ENCODE results near the gene MCC.

Gene MCC

DNA sequence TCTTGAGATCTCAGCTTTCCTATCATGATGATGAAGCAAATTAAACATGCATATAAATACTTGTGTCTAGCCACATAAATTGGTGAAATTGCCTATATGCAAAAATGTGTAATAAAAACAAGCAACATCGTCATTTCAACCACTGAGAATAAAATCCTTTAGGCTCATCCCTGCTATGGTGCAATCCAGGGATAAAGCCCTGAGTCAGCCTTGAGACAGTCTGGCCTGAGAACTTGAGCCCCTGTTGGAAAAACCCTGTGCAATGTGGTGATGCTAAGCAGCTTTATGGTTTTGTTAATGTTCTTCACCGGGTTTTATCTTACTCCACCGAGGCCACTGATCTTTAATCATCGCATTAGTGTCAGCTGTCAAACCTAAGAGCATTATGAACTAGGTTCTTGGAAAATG, 341.1 kb downstream of the MCC start:
- no peak for DNase-seq (ENCODE audit: low read depth)

DNA sequence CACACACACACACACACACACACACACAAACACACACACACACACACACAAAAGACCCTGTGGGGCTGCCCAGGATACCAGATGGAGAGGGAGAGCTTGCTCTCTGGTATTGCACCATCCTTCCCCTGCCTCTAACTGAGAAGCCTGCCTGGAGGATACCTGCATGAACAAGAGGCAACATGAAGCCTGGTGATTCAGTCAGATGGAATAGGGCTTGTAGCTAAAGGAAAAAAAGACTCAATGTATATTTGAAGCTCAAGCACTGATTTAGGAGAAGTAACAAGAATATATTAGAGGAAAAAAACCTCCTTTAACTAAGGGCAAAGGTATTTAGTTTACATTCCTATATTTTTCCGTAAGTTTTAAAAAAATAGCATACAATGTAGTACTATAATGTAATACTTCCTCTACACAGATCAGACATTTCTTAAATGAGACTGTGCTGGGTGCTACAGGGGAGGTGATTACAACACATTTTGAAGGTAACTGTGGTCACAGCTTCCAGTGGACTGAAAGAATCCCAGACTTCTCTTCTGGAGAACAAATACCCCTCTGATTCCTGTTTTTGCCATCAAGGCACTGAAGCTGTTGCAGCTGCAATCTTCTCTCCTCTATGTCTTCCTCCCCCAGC, 342.4 kb downstream of the MCC start:
- no peak for DNase-seq (ENCODE audit: low read depth)

DNA sequence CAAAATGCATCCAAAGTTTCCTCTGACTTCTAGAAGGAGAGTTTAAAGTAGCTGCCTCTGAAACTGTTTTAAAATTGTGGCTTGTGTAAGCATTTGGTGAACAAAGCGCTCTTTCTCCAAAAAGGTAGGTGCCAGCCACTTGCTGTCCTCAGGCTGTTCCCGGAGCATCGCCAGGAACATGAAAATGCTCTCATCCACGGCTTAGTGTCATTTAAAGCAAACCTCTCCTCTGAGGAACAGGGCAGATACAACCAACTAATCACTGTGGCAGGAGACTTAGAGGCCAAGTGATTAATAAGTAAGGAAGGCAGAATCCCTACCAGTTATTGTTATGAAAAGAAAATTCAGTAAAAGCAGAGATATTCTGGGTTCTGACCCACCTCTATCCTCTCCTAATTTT, 346.1 kb downstream of the MCC start:
- DNase-seq (ENCODE audit: low read depth): no peak

DNA sequence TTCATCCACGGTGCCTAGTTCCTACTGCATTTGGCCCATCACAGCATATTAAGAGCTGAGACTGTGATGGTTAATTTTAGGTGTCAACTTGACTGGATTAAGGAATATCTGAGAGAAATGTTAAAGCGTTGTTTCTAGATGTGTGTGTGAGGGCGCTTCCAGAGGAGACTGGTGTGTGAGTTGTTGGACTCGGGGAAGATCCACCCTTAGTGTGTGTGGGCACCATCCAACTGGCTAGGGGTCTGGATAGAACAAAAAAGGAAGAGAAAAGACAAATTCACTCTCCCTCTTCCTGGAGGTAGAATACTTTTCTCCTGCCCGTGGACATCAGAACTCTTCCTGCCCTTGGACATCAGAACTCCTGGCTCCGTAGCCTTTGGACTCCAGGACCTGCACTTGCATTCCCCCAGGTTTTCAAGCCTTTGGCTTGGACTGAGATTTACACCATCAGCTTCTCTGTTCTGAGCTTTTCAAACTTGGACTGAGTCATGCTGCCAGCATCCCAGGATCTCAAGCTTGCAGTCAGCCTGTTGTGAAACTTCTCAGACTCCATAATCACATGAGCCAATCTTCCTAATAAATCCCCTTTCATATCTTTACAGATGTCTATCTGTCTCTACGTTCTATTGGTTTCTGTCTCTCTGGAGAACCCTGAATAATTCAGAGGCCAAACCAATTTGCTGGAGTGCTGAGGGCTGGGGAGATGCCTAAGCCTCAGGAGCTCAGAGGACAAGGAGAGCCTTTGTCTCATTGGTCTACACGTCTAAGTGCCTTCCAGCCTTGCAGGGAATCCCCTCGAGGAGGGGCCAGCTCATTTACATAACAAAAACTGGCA, 347.2 kb downstream of the MCC start:
- no peak for DNase-seq (ENCODE audit: low read depth)

DNA sequence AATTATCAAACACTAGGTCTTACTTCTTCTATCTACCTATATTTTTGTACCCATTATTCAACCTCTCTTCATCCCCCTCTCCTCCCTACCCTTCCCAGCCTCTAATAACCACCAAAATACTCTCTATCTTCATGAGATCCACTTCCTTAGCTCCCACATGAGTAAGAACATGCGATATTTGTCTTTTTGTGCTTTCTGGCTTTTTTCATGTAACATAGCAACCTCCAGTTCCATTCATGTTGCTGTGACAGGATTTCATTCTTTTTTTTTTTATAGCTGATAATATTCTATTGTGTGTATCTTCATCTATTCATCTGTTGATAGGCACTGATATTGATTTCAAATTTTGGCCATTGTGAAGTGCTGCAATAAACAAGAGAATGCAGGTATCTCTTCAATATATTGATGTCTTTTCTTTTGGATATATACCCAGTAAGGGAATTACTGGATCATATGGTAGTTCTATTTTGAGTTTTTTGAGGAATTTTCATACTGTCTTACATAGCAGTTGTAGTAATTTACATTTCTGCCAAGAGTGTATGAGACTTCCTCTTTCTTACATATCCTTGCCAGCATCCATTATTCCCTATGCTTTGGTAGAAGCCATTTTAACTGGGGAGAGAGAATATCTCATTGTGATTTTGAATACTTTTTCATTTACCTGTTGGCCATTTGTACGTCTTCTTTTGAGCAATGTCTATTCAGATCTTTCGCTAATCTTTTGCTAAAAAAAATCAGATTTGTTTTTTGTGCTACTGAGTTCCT, 354.9 kb downstream of the MCC start:
- no peak for DNase-seq (ENCODE audit: low read depth)

DNA sequence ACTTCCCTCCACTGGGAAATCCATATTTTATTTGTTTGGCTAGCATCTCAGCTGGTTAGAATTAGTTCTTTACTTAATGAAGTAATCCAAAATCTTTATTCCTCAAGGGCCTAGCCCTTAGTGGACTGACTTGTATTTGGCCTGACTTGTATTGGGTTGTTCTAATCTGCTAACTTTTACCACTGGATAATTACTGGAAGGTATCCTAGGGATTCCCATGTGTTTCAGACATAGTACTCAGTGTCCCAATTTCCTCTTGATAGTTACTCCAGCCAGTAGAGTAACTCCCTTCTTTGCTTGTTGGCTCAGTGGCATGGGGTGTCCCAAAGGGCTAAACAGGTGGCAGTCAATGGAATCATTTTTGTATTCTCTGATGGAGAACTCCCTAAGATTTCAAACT, 355.7 kb downstream of the MCC start:
- no peak for DNase-seq (ENCODE audit: low read depth)

DNA sequence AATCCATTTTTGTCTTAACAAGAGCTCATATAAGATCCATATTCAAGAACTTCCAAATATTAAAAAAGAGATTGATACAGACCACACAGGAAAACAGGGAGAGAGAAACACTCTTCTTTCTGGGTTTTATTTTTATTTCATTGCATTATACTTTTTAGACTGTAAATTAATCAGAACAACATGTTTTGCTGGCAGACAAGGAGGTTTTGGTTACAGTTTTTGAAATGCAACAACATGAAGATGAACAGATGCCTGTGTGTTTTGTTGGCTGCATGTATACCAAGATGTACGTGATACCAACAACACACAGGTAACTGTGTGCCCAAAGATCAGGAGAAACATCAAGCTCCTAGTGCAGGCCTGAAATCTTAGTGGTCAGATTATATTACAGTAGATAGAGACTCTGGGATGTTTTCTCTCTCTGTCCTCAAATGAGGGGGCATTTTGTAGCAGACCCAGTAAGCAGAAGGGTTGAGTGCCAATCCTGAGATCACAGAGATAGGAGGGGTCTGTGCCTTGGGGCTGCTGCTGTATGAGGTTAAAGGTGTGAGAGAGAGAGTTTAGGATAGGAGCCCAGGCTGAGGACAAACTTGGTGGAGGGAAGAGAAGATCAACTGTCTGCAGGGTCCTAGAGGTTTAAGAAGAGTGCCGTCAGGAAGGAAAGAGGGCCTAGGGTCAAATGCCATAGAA, 359.5 kb downstream of the MCC start:
- no peak for DNase-seq (ENCODE audit: low read depth)

DNA sequence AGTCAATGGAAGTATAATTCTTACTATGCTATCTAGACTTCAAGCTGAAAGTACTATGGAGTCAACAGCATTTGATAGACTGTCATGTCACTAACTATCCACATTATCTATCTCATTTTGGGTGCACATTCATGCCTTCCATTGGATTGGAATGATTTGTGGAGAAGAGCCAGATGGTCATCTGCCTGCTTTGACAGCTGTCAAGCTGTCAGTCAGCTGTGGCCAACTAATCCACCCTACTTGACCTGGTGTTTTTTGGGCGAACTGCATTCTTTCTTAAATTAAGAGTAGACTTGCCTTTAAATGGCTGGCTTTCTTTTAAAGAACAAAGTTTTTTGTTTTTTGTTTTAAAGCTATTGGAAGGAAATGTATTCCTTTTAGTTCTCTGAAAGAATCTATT, 360.2 kb downstream of the MCC start:
- no peak for DNase-seq (ENCODE audit: low read depth)

DNA sequence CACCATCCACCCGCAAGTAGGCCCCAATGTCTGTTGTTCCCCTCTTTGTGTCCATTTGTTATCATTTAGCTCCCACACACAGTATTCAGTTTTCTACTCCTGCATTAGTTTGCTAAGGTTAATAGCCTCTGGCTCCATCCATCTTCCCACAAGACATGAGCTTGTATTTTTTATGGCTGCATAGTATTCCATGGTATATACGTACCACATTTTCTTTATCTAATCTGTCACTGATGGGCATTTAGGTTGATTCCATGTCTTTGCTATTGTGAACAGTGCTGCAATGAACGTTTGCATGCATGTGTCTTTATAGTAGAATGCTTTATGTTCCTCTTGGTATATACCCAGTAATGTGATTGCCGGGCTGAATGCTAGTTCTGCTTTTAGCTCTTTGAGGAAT, 361.2 kb downstream of the MCC start:
- no peak for DNase-seq (ENCODE audit: low read depth)

DNA sequence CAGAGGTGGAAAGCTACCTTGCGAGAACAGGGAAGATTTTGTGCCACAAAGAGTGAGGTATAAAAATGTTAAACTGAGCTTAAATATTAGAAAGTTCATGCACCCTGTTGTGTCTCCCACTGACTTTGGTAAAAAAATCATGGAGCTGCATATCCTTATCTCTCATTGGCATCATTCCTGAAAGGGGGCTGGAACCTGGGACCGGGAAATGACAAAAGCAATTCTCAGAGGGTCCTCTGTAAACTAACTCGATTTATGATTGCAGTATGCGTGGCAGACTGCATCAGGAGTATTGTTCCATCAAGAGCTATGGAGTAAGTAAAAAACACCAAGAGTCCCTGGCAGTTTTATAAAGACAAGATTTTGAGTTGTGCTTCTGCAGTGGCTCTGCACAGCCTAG, 362.9 kb downstream of the MCC start:
- DNase-seq (ENCODE audit: low read depth): no peak

DNA sequence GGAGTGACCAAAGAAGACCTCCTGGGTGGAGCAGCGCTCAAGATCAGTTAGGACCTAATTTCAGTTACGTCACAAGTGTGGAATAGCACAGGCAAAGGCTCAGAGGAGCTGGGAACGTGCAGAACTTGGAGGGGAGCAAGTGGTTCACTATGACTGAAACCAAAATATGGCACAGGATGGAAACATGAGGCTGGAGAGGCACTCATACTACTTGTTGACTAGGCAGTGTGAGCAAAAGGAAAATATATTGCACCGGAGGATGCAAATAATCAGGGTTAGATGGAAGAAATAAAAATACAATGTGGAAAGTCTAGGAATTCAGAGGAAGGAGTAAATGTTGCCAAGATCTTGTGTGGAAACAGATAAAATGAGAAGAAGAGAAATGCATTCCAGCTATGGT, 363.3 kb downstream of the MCC start:
- DNase-seq (ENCODE audit: low read depth): no peak

DNA sequence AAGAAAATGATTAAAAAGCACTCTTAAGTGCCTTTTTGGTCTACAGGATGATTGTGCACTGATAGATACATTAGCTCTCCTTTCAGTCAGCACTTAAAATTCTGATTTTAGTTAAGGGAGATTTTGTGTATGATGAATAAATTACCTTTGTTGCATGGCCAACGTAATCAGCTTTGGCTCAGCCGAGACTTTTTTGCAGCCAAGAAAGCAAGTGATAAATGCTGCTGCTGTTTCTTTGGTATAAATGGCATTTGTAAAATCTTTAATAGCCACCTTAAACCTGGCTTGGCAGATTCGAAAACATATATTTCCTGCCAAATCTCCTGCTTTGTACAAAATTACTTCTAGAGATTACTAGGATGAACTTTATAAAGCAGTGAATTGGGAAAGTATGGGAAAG, 364.0 kb downstream of the MCC start:
- no peak for DNase-seq (ENCODE audit: low read depth)

DNA sequence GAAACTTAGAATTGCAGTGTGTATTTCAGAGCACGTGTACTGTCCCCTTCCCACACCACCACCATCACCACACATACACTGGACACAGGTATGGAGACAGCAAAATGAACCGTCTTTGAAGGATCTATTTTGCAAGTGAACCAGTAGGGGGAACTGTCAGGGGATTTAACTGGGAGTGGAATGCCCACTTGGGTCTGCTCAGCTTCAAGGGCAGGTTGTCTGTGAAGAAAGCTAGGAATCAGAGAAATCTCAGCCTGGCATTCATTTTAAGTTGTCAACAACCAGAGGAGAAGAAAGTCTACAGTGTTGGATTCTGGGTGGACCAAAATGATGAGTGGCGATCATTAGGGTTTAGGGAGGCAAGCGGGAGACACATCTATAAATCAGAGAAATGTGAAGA, 364.6 kb downstream of the MCC start:
- no peak for DNase-seq (ENCODE audit: low read depth)

DNA sequence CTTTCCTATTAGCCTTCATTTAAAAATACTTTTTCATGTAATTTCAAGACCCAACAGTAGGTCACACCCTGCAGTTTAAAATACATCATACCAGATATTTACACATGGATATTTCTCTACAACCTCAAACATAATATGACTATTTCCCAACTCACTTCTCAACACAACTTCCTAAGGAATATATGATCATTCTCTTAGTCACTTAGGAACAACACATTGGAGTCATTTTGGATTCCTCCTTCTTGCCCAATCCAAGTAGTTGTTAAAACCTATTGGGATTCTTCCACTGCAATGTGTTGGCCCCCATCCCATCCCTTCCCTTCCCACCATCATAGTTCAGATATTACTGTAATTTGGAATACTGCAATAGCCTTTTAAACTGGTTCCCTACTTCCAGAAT, 366.2 kb downstream of the MCC start:
- DNase-seq (ENCODE audit: low read depth): no peak

DNA sequence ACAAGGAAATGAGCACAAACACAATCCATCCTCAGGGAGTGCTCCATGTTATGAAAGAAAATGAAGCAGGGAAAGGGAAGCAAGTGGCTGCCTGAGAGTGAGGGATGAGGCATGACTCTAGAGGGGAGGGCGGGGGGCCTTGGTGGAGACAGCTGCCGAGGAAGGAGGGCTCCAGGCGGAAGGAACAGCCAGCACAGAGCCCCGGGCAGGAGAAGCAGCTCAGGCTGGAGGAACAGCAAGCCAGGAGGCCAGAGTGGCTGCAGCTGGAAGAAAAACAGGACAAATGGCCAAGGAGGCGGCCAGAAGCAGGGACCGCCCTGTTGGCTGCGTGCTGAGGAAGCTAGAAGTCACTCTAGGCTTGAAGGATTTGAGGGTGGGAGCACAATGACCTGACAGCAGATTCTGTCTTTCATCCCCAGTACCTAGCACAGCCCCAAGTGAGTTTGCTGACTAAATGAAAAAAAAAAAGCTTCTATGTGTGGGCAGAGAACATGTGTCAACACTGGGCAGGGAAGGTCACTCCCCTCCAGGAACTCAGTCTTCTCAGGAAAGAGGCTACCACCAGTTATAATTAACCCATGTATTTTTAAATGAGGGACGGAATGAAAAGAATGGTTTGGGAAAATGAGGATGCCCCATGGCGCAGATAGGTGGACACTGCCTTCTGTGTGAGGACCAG, 368.9 kb downstream of the MCC start:
- no peak for DNase-seq (ENCODE audit: low read depth)

DNA sequence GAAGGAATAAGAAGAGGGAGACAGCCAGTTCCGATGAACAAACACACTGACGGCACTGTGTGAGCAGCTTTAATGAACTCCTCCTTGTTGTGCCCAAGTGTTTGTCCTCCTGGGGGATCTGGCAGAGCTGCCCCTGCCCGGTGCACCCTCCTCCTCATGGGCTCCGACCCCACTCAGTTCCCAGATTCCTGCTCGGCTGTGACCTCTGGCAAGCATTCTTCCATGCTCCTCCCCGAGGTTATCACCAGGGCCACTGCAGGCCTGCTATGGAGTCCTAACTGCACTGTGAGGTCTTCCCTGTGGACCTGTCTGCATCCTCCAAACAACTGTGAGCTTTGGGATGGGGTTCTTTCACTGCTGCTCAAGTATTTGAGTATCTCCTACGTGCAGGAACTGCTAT, 369.5 kb downstream of the MCC start:
- no peak for DNase-seq (ENCODE audit: low read depth)

DNA sequence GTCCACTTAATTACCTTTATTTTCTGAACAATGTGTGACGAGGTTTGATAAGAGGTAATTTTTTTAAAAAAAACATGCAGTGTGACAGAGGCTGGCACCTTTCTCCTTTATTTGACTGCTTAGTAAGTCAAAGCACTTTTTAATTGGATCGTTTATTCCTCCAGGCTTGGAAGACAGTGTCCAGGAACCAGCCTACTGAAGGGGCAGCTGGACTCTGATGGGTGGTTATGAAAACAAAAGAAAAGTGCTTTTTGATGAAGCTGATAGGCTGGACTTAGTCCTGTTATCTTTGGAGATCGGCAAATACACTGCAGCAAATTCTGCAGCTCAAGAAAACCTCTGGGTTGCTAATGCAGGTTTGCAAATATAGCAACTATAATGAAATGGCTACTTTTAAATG, 370.0 kb downstream of the MCC start:
- no peak for DNase-seq (ENCODE audit: low read depth)

DNA sequence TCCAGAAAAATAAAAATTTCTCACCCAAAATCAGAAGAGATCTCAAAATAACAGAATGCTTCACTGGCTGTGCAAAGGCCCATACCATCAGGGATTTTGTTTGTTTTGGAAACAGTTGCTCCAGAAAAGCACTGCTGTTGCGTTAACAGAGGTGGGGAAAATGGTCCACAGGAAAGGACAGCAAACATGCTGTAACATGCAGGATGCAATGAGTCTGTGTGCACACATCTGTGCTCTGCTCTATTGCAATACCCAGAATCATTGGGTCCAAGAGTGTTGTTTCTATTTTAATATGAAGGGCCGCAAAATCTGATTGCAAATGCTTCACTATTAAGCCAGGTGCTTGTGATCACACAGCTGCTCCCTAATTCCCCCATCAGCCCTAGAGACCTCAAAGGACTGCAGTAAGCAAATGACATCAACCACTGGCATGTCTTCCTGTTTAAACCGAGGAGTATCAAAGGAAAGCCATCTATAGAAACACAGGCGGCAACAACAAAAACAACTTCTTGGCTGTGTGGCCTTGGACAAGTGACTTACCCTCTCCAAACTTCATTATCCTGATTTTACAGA, 370.6 kb downstream of the MCC start:
- DNase-seq (ENCODE audit: low read depth): no peak

DNA sequence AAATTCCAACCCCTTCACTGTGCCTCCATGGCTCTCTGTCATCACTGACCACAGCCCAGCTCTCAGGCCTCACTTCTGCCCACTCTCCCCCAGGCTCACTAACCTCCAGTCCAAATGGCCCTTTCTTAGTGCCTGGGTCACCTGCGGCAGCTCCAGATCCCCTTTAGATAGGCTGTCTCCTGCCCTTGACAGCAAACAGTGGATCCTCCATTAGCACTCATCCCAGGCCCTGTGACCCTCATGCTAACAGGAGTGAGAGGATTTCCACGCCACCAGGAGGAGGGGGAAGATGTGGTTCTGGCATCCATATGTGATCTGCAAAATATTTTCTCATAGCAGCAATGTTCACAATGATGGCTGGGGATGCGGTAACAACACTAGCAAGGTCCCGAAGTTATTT, 372.3 kb downstream of the MCC start:
- DNase-seq (ENCODE audit: low read depth): no peak

DNA sequence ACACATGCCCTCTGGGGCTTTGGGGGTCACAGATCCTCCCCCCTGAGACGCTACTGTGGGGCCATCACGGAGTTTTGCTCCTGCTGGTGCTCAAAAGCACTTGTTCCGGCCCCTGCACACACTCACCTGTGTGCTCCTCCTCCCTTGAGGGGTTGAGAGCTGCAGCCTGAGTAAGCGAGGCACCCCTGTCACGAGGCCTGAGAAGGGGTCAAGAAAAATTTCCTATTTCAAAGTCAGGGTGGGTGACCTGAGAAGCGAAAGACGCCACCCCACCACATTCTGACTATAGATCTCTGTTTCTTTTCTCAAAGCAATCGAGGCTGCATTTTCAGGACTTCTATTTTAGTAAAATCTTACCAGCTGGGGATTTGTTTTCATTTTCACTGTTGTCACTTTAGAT, 373.2 kb downstream of the MCC start:
- no peak for DNase-seq (ENCODE audit: low read depth)

DNA sequence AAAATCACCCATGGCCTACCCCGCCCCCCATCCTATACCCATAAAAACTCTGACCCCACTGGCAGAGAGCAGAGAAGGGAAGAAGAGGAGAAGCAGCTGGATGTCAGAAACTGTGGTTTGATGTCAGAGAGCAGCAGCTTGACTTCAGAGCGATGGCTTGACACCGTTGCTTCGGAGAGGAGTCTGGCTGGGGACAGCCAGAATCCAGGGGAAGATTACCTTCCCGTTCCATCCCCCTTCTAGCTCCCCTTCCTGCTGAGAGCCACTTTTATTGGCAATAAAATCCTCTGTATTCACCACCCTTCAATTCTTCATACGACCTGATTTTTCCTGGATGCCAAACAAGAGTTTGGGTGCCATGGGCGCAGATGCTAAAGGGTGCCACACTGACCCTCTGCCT, 373.7 kb downstream of the MCC start:
- no peak for DNase-seq (ENCODE audit: low read depth)

DNA sequence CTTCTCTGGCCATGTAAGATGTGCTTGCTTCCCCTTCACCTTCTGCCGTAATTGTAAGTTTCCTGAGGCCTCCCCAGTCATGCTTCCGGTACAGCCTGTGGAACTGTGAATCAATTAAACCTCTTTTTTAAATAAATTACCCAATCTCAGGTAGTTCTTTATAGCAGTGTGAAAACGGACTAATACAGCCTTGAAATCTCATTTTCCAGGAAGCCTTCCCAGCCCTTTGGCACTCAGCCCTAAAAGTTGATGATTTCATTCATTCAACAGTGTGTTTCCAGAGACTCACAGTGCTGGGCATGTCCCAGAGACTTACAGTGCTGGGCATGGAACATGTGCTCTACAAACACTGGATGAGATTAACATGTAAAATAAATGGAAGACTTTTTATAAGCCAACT, 375.8 kb downstream of the MCC start:
- no peak for DNase-seq (ENCODE audit: low read depth)
